GM18868 (cell line): ENCODE results near the gene CEP63.
A peak's percentile ranks its signal among the peaks of the same experiment; 100 is the strongest.
"Not testable (repeated sequence)": the region's sequence is repeated elsewhere in the genome, so short reads cannot be mapped to it uniquely, and the experiment has no call there.

Source experiments
- ATAC-seq: cut with Tn5 transposase; IDR thresholded peaks from one replicate; pipeline ENCODE4 v1.9.1; 2021; ENCODE audit warnings: mild to moderate bottlenecking, moderate library complexity; ENCODE audit not compliant: unreplicated experiment

CEP63 gene

GRCh38 chr3:134567605-134568004 is 81.7 kb downstream of the CEP63 start:
- ATAC-seq = no peak

- ATAC-seq = no peak
These were observed 82.9 kb downstream of the CEP63 start for GRCh38 chr3:134568790-134569189.

DNA sequence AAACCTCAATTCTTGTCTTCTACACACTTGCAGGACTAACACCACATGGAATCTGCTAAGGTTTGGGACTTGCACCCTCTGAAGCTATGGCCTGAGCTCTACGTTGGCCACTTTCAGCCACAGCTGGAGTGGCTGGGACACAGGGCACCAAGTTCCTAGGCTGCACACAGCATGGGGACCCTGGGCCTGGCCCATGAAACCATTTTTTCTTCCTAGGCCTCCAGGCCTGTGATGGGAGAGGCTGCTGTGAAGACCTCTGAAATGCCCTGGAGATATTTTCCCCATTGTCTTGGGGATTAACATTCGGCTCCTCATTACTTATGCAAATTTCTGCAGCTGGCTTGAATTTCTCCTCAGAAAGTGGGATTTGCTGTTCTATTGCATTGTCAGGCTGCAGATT is 84.0 kb downstream of the CEP63 start:
- not testable (repeated sequence) for ATAC-seq

- ATAC-seq = no peak
These were observed 90.6 kb downstream of the CEP63 start for GRCh38 chr3:134576426-134576825.

DNA sequence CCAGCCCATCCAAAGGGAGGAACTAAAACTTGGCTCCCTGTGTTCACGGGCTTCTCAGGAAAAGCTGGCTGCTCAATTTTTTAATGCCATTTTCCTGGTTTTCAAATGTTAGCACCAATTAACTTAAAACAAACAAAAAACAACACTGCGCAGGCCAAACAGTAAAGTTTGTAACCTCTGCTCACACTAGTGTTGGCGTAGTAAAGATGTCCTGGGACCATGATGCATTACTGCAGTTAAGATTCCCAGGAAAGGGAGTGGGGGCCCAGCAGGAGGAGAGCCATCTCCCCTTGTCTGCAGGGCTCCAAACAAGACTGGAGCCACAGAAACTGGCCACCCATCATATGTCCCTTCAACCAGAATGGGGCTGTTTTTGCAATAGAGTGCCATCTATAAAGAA is 91.0 kb downstream of the CEP63 start:
- no peak for ATAC-seq

GRCh38 chr3:134579141-134579665 is 93.3 kb downstream of the CEP63 start:
- no peak for ATAC-seq

- ATAC-seq = no peak
These were observed 104.9 kb downstream of the CEP63 start for GRCh38 chr3:134590766-134591165.

- ATAC-seq = no peak
These were observed 106.9 kb downstream of the CEP63 start for GRCh38 chr3:134592806-134593205.

- ATAC-seq = no peak
These were observed 108.5 kb downstream of the CEP63 start for GRCh38 chr3:134594331-134594741.

DNA sequence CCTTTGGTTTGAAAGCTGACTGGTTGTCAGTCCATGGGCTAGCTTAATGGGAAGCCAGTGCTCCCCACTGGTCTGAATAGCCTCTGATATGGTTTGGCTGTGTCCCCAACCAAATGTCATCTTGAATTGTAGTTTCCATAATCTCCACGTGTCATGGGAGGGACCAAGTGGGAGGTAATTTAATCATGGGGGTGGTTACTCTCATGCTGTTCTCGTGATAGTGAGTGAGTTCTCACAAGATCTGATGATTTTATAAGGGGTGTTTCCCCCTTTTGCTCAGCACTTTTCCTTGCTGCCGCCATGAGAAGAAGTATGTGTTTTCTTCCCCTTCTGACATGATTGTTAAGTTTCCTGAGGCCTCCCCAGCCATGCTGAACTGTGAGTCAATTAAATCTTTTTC is 109.1 kb downstream of the CEP63 start:
- not testable (repeated sequence) for ATAC-seq

- ATAC-seq = no peak
These were observed 111.6 kb downstream of the CEP63 start for GRCh38 chr3:134597390-134597970.

- no peak for ATAC-seq
These were observed 113.1 kb downstream of the CEP63 start for GRCh38 chr3:134598763-134599545.

- no peak for ATAC-seq
These were observed 114.3 kb downstream of the CEP63 start for GRCh38 chr3:134600206-134600605.

DNA sequence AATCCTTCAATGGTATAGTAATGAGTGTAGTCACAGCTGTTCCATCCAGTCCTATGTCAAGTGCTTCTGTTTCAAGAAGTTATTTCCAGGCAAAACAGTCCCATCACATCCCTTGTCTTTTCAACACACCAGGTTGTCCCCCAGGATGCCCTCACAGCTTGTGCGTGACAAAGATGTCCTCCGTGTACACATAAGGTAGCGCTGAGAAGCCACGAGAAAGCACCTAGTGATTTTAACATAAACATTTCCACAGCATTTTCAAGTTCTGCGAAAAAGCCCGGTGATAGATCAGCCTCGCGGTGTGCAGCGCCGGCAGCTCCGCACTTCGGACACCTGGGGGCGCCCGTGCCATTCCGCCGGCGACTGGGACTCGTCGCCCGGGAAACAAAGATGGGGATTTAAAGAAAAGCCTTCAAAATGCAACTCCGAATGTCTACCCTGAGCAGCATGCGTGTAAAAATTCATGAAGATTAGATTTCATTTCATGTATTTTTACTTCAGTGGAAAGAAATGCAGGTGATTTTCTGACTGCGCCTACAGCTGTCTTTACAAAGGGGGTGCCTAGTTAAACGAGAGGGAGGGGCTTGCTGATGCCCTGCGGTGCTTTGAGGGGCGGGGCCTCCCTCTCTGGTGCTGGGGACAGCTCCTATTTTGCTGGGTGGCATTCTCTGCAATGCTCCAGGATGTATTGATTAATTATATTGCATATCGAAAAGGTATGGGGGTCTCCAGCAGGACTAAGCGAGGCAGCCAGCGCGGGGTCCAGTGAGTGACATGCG is 115.0 kb downstream of the CEP63 start:
- ATAC-seq = peak; percentile 77

- ATAC-seq = no peak
These were observed 115.9 kb downstream of the CEP63 start for GRCh38 chr3:134601539-134602439.

DNA sequence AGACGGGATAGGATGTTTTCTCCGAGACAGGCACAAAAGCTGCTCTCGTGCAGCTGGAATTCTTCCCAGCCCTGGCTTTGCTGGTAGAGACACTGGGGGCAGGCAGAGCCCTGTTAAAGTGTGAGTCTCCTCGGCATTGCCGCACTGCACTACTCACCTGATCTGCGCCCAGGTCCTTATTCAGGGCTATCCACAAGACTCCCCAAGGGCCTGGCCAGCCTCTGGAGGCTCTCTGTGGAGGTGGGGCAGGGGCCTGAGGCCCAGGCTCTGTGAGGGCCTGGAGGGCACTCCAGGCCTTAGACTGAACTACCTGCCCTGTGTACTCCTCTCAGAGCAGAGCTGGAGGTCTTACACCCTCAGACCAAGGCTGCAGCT is 116.6 kb downstream of the CEP63 start:
- ATAC-seq = no peak

- ATAC-seq = no peak
These were observed 117.6 kb downstream of the CEP63 start for GRCh38 chr3:134603480-134603879.

- ATAC-seq = no peak
These were observed 118.1 kb downstream of the CEP63 start for GRCh38 chr3:134603956-134604355.

DNA sequence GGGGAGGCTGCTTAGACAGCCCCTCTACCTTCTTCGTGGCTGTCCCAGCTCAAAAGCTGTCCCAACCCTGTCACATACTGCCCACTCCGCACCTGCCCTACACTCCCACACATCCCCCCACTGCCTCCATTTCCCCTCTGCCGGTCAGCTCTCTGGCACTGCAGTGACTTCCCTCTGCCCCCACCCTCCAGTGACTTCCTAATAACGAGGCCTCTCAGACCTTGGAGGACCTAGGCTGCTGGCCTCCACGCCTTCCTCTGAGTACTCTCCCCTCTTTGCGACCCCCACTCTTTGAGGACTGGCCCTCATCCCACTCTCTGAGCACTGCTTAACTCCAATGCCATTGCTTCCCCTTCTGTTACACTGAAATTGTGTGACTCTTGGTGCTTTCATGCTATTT is 119.7 kb downstream of the CEP63 start:
- ATAC-seq = no peak
